H4 (cell line): Measurements from ENCODE around the gene LRBA. TPM values are rescaled to one million over a fixed set of nuclear protein-coding genes. Genes with fewer than 3 reads are reported as not detected.

Source experiments
- DNase-seq: peaks from one replicate; pipeline ENCODE4 v3.0.0-alpha.2; 2015; ENCODE audit warnings: low spot score
- total RNA-seq: library from RNA; depleted of rRNA; stranded (reverse); fragments of >200 nt; shearing (Covaris generic); gene quantifications from 2 replicates; pipeline ENCODE4 v1.2.3, GENCODE V29; 2014

The LRBA gene
- total RNA-seq, 1 experiment from 2014 or later = 31.1 TPM

DNA sequence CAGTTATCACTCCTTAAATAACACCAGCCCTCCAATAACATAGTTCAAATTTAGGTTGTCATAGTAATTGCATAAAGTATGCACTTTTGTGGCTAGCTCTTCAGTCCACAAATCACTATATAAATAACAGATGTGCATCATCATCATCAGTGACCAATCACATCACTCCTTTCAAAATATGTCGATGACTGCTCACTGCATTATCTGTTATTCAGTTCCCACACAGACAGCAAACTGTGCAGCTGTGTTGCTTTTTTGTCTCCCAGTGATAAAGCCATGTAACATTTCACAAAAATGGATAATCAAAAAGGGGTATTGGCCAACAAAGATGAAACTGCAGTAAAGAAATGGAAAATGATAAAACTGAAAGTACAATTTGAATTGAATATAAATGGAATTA, 731.4 kb downstream of the LRBA start:
- DNase-seq = peak; percentile 52

DNA sequence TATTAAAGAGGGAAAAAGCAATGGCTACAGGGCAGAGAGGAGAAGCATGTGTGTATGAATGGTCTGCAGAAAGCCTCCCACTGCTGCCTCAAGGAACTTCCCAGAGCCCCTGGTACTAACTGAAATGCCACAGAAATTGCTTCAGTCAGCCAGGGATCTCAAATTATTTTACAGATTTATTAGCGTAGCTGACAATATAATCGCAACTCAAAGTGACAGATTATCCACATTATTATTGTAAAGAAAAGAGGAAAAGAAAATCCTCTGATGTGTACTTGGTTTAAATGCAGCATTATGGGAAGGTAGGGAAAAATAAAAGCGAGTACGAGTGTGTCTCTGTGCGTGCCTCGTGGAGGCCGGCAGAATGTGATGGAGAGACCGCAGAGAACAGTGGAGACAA, 734.1 kb downstream of the LRBA start:
- no peak for DNase-seq

DNA sequence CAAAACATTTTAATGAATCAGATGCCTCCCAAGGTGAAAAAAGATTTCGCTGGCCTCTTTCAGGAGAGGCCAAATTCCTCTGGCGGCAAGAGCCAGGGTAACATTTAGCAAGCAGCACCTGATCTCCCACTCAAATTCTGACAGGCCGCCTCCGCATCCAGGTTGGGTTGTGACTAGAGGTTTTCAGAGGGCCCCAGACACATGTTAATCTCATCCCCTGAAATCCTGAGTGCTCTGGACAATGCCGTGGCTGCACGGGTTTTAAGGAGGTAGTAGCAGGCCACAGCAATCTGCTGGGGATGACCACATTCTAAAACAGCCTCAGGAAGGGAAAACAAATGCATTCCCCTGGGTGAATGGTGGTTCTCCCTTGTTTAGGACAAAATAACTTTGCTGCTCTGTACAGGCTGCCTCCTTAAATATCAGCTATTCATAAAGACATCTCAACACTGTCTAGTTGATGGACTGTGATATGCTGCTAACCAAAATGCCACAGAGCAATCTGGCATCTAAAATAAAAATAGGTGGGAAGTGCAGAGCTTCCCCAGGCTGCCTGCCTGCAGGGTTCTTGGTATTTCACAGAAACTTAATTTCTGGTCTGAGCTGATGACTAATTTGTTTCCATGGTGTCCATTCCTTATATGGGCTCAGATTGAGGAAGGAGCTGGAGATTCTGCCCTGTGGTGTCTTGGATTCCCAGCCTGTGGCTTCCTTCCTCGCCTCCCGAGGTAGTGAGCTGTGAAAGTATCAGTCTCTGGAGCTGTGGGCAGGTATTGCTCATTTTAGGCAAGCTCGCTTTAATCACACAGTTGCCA, 734.8 kb downstream of the LRBA start:
- DNase-seq = peak; percentile 85

DNA sequence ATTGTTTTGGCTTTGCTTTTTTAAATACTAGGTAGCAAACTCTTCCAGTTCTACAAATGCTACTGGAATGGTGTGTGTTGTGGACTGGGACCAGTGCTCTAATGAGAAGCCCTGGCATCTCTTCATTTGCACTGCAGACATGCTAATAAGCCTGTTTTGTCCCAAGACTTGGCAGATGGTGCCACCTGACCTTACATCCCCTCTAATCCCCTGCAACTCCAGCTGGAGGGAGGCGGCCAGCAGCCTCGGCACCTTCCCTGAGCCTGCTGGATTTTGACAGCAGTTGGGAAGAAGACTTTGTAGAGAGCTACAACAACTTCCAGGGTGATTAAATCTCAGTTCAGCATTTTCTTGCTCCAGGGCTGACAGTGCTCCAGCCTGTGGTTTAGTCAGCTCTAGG, 736.9 kb downstream of the LRBA start:
- no peak for DNase-seq

DNA sequence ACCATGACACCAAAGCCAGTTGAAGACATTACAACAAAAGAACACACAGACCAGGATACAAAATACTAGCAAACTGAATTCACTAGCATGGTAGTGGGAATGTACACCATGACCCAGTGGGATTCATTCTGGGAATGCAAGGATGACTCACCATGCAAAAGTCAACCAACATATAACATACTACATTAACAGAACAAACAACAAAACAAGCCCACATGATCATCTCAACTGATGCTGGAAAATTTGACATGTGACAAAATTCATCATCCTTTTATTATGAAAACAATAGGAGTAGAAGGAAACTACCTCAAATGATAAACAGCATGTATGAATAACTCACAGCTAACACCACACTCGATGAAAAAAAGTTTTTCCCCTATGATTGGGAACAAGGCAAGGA, 746.6 kb downstream of the LRBA start:
- no peak for DNase-seq

DNA sequence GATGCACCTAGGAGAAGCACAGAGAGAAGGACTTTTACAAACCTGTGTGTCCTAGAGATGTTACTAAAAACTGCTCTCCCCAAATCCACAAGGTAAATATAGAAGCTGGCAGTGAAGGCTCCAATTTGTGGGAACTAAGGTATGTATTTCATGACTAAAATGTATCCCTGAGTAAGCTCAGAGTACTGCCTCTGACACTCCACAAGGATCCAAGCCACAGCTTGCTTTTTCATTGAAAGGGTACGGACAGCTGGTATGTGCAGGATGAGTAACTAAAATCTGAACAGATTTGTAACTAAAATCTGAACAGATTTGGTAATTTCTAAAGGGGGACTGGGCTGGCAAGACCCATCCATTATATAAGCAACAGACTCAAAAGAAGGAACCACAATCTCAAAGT, 749.3 kb downstream of the LRBA start:
- DNase-seq = no peak

DNA sequence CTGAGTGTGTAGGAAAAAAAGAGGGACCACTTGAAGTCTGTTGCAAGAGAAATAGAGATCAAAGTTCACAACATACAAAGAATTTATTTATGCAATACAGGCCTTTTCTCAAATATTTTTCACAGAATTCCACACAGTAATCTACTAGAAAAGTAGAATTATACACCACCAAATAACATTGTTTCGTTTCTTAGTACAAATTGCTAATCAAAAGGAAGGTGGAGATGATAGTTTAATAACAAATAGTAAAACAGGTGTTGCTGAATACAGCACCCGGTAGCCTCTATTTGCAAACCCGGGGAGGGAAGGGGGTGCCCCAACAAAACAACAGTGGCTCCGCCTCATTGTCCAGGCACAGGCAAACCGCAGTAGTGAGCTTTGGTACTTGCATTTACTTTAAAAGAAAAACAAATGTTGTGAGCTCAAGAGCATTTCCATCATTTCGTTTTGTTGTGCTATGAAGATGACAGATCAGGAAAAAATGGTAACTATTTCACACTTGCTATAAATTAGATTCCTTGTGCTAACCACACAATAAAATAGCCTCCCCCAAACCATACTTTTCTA, 750.4 kb downstream of the LRBA start:
- no peak for DNase-seq

DNA sequence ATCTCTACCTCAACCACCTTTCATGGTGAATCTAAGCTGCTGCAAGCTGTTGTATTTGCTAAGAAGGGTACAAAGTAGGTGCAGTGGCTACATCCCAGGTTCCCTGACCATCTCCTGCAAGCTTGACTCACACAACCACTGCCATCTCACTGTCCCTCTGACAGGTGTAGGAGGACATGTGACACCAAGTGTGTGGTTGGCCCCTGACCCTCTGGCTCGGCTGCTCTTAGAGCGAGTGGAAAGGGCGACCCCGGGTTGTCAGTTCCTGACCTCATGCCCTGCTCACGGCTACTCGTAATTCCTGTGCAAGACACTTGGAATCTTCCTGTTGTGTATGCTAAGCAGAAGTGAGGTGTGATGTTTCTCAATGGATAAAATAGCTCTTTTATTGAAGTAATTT, 752.5 kb downstream of the LRBA start:
- no peak for DNase-seq

DNA sequence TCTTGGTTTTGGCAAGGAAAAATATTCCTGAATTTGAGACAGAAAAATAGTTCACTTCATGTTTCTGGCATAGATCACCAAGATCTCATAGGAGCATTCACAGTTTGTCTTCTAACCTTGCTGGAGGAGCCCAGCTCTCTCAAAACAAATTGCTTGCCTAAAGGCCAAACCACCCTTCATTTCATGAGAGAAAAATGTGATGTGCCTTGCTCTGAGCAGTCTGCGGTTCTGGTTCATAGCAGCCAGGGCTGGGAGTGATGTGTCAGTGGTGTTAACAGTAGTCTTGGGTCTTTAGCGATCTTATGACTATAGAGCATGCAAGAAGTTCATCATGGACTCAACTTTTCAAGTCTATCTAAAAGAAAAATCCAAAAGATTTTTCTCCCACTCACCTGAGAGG, 753.5 kb downstream of the LRBA start:
- DNase-seq = no peak

DNA sequence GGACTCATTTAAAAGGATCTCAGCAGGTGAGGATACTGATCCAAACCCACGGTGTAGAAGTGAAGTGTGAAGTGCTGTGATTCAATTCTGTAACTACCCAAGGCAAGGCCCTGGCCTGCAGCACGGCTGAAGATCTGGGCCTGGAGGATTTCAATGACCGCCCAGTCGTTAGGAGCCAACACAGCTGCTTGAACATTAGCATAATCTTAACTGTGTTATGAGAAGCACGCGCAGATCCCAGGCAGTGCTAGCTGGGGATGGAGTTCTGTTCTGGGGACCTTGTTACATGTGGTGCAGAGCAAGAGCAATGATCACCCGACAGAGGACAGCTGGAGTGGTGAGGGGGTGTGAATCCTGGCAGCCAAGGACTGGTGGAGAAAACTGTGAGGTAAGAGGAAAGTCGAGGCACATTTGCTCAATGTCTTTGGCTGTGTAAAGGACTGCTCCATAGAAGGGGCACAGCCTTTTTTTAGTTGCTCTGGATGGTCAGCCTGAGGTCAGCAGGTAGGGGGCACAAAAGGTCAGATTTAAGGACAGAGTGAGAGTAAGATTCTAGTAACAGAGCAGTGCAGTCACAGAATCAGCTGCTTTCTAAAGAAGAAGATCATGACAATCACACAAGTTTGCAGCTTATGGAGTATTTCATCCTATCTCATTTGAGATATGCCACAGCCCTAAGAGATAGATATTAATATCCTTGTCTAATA, 755.1 kb downstream of the LRBA start:
- no peak for DNase-seq

DNA sequence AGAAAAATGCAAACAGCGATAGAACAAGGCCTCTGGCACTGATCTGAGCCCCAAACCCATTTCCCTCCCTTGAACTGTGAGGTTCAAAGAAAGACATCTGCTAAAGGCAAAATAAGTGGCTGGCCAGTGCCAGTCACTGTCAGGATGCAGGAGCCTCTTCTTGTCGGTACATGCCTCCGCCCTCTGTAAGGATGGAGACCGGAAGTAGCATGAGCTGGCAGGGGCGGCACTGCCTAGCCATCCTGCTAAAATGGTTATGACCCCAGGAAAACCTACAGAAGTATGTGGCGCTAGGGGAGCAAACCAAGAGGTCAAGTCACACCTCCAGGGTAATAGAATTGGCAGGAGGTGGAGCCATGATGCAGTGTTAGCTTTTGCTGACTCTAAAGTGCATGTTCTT, 756.5 kb downstream of the LRBA start:
- DNase-seq = no peak

DNA sequence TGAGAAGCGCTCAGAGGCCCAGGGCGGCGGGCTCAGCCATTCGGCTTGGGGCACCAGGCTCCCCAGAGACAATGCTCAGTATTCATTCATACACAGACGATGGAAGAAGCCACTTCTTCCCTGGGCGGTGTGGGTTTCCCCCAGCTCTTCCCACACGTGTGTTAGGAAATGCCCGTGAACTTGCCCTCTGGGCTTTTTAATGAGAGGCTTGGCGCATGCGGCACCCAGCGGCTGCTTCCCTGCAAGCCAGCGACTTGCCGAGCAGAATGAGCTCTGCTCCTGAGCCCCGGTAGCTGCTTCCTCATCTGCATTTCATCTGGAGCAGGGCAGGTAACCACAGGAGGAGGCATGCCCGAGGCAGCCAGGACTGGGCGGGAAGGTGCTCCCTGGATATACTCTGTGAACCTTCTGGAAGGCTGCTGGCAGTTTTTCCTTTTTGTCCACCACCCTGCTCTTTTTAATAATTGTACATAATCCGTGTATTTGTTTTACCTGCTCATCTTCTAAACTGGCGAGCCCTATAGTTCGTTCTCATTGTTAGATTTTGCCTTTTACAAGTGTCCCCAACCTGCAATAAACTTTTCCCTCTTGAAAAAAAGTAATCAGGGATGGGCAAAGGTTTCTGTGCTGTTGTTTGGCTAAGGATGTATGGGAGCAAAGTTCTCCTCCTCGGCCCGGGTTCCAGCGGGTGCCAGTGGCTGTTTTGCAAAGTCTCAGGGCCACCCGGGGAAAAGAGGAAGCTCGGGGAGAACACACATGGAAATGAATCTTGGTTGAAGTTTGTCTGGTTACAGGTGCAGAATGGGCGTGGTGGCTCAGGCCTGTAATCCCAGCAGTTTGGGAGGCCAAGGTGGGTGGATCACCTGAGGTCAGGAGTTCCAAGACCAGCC, 758.0 kb downstream of the LRBA start:
- DNase-seq = no peak

DNA sequence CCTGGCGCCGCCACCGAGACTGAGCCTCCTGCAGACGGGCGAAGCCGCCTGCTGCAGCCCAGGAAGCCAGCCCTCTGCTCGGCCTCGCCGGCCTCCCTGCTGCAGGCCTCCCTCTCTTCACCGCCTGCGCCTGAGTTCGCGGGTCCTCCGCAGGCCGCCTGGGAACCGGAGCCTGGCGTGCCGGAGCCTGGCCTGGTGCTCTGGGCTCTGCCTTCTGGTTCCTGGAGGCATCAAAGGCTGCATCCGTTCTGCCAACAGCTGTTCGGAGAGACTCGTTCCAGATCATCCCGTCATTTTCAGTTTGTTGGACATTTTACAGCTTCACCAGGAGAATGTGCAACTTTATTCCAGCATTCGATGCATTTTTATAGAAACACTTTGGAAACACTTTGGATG, 758.9 kb downstream of the LRBA start:
- no peak for DNase-seq

DNA sequence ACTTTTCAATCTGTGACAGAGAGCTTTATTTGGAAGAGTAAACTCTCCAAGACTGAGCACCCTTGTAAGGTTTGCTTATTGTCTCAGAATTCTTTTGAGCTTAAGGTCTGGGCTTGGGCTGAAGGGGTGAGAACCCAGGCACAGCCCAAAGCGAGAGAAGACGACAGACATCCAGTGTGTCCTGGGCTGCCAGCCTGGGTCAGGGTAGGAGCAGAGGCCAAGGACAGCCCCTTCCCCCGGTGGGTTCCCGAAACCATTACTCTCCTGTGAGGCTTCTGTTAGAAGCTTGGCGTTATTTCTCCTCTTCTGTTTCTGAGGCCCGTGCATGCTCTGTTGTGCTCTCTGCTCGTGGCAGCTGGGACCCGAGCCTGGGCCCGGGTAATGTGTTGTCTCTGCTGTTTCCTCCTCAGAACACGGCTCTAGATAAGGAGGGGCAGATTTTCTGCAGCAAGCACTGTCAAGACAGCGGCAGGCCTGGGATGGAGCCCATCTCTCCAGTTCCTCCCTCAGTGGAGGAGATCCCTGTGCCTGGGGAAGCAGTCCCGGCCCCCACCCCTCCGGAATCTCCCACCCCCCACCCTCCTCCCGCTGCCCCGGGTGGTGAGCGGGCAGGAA, 759.4 kb downstream of the LRBA start:
- DNase-seq = no peak

DNA sequence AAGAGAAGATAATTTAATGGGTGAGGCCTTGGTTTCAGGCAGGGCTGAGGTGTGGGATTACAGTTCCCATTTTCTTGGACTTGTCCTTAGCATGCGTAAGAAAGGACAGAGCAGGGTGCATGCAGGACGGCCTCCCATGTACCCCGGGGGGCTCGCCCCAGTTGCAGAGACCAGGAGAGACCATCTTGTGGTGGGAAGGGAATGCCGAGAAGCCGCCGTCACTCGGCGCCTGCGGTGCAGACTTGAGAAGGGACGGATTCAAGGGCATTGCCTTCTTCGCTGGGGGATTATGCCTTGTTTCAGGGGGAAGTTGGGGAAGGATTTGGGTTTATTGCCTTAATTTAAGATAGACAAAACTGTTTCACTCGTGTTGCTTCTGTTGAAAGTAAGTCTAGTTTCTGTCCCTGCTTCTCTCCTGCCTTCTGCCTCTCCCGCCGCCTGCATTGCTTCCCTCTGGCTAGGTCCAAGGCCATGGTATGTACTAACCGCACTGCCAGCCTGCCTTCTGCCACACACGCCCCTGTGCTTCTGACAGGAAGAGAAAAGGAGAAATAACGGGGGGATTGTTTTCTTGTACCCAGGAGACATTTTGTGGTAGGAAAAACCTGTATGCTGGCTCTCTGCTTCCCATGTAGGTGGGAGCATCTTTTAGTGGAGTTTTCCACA, 761.0 kb downstream of the LRBA start:
- no peak for DNase-seq

DNA sequence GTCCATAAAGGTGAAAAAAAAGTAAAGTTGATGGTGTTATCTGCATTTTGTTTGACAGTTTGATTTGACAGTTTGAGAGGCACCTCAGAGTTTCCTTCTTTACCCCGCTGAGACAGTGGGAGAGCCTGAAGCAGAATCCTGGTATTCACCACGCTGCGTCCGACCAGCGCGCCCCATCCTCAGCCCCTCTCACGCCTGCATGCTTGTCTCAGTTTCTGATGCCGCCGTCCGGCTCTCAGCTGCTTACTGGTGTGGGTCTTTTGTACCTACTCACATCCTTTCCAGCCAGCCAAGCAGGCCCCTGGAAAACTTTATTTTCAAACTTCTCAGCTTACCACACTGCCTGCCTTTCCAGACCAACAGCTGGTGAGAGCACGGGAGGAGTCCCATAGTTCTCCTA, 761.7 kb downstream of the LRBA start:
- no peak for DNase-seq

DNA sequence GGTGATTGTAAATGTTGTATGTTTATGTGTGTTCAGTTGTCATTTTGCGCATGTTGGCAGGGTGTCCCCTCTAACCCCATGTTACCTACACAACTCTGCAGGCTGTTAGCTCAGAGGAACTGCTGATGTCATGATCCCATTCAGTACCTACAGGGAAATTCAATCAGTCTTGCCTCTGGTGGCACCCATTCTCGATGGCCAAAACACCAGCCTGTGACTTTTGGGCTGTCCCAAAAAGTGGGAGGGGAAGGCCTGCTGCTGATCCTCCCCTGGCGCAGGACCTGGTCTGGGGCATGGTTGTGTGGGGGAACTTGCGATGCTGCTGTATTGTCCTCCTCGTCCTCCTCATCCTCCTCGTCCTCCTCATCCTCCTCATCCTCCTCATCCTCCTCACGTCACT, 762.3 kb downstream of the LRBA start:
- no peak for DNase-seq

DNA sequence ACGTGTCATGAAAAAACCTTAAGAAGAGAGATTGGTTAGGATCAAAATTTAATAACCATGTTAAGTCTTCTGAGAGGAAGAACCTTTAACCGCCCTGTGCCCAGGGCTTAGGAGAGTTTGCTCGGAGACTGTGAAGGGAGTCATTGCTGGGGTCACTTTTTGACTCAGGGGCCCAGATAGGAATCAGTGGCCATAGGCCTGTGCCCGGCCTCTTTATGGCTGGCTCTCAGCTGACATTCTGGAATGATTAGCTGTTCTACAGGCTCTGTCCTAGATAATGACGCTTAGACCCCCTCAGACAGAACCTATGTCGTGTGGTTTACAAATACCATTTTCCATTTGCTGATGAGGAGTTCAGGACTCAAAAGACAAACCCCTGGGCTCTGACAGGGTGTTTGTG, 762.8 kb downstream of the LRBA start:
- no peak for DNase-seq

DNA sequence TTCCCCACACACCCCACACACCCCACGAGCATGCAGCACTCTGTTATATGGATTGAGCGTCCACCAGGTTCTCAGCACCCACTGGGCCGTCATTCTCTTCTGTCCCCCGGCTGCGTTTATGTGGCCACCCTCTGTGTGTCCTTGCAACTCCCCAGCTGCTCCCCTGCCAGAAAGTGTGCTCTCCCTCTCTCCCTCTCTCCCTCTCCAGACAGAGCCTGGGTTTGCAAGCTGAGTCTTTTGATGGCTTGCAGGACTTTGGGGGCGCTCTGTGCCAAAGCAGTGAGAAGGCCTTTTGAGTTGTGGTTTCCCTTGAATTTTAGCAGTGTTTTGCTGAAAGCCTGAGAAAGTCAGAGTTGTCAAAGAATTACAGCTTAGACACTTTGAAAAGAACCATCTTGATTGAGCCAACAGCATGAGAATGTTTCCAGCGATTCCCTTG, 763.3 kb downstream of the LRBA start:
- no peak for DNase-seq

DNA sequence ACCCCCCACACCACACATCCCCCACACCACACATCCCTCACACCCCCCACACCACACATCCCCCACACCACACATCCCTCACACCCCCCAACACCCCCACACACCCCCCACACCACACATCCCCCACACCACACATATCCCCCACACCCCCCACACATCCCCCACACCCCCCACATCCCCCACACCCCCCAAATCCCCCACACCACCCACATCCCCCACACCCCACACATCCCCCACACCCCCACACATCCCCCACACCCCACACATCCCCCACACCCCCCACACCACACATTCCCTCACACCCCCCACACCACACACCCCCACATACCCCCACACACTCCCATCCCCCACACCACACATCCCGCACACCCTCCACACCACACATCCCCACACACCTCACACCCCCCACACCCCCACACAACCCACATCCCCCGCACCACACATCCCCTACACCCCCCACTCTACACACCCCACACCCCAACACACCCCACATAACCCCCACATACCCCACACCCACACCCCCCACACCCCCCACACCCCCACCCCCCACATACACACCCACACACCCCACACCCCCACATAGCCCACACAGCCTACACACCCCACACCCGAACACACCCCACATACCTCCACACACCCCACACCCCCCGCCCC, 764.0 kb downstream of the LRBA start:
- no peak for DNase-seq
